DND-41 (cell line): ENCODE results near the gene PUM2.

ENCODE experiments used
- EZH2 ChIP-seq: IDR thresholded peaks from 3 replicates; pipeline ENCODE4 v1.6.1; 2012; ENCODE audit warnings: borderline replicate concordance, low read depth, mild to moderate bottlenecking, moderate library complexity, low read length, inconsistent platforms; ENCODE audit not compliant: severe bottlenecking
- TF ChIP-seq, protein P1 (sequence below): IDR thresholded peaks from 2 replicates; pipeline ENCODE4 v1.5.1; 2012; ENCODE audit warnings: borderline replicate concordance, low read length, moderate library complexity, mild to moderate bottlenecking; ENCODE audit not compliant: poor library complexity, severe bottlenecking; ENCODE audit errors: extremely low read depth

DNA sequence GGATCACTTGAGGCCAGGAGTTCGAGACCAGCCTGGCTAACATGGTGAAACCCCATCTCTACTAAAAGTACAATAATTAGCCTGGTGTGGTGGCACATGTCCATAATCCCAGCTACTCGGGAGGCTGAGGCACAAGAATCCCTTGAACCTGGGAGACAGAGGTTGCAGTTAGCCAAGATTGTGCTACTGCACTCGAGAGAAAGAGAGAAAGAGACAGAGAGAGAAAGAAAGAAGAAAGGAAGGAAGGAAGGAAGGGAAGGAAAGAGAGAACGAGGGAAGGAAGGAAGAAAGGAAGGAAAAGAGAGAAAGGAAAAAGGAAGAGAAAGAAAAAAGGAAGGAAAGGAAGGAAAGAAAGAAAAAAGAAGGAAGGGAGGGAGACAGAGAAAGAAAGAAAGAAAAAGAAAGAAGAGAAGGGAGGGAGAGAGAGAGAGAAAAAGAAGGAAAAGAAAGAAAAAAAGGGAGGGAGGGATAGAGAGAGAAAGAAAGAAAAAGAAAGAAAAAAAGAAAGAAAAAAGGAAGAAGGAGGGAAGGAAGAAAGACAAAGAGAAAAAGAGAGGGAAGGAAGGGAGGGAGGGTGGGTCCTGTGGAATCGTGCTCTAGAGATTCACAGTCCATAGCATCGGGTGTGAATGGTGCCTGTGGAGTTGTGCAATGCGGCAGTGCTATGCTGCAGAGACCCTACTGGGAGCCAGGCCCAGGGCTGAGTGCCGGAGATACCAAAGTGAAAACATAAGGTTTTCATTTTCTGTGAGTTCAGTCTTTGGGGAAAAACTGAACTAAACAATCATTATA, 121.1 kb downstream of the PUM2 start:
- TF ChIP-seq, protein P1, sequence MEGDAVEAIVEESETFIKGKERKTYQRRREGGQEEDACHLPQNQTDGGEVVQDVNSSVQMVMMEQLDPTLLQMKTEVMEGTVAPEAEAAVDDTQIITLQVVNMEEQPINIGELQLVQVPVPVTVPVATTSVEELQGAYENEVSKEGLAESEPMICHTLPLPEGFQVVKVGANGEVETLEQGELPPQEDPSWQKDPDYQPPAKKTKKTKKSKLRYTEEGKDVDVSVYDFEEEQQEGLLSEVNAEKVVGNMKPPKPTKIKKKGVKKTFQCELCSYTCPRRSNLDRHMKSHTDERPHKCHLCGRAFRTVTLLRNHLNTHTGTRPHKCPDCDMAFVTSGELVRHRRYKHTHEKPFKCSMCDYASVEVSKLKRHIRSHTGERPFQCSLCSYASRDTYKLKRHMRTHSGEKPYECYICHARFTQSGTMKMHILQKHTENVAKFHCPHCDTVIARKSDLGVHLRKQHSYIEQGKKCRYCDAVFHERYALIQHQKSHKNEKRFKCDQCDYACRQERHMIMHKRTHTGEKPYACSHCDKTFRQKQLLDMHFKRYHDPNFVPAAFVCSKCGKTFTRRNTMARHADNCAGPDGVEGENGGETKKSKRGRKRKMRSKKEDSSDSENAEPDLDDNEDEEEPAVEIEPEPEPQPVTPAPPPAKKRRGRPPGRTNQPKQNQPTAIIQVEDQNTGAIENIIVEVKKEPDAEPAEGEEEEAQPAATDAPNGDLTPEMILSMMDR = no peak
- no peak for TF ChIP-seq EZH2
